Glutamatergic neuron (in vitro differentiated cells): ENCODE results near the gene HSPB7. TPM values are rescaled to one million over a fixed set of nuclear protein-coding genes. Genes with fewer than 3 reads are reported as not detected.

Experiments used
- DNase-seq: peaks from one replicate; pipeline ENCODE4 v3.0.0; 2022
- H3K27ac Mint-ChIP-seq: one replicate; pipeline ENCODE4 v1.8.0; 2020; ENCODE audit warnings: mild to moderate bottlenecking, mixed read lengths, inconsistent platforms; ENCODE audit not compliant: unreplicated experiment
- H3K27me3 Mint-ChIP-seq: one replicate; pipeline ENCODE4 v1.8.0; 2020; ENCODE audit warnings: mild to moderate bottlenecking, moderate library complexity, mixed read lengths, inconsistent platforms; ENCODE audit not compliant: unreplicated experiment
- H3K36me3 Mint-ChIP-seq: one replicate; pipeline ENCODE4 v1.8.0; 2020; ENCODE audit warnings: mild to moderate bottlenecking, mixed read lengths, inconsistent platforms; ENCODE audit not compliant: unreplicated experiment
- H3K4me1 Mint-ChIP-seq: one replicate; pipeline ENCODE4 v1.8.0; 2020; ENCODE audit warnings: mild to moderate bottlenecking, low read depth, mixed read lengths, inconsistent platforms; ENCODE audit not compliant: unreplicated experiment
- H3K4me3 Mint-ChIP-seq: one replicate; pipeline ENCODE4 v1.8.0; 2020; ENCODE audit warnings: mild to moderate bottlenecking, mixed read lengths, inconsistent platforms; ENCODE audit not compliant: unreplicated experiment
- H3K9me3 Mint-ChIP-seq: one replicate; pipeline ENCODE4 v1.8.0; 2020; ENCODE audit warnings: mild to moderate bottlenecking, moderate library complexity, mixed read lengths, inconsistent platforms; ENCODE audit not compliant: unreplicated experiment
- CTCF ChIP-seq: fragments of 200-600 bp; sonication (generic); IDR thresholded peaks from one replicate; pipeline ENCODE4 v1.5.0; 2021; ENCODE audit not compliant: partially characterized antibody, unreplicated experiment
- total RNA-seq: library from RNA; stranded (reverse); fragmentation: NEBNext Ultra II Directional; extraction: Animal tissue kit (Norgen Biotek cat#: 25700); gene quantifications from one replicate; pipeline ENCODE4 v1.2.1, GENCODE V29; 2021; ENCODE audit not compliant: unreplicated experiment

HSPB7 gene
- total RNA-seq, 1 donor from 2014 or later = not detected

- no peak overlapping the region for H3K4me3 Mint-ChIP-seq
- no peak for TF ChIP-seq CTCF
- H3K36me3 Mint-ChIP-seq = no peaks in the 10 kb centered on the region
- H3K4me1 Mint-ChIP-seq = no peaks in the 10 kb centered on the region
- no peak overlapping the region for H3K27ac Mint-ChIP-seq
- H3K9me3 Mint-ChIP-seq = peaks cover 2% of the 10 kb centered on the region
- peaks cover 3% of the 10 kb centered on the region for H3K27me3 Mint-ChIP-seq
- DNase-seq = no peak
Observed at GRCh38 chr1:15998929-15999328, 18.9 kb downstream of the HSPB7 start.

- no peak for TF ChIP-seq CTCF
- Mint-ChIP-seq H3K9me3 (peaks cover 2% of the 10 kb centered on the region), H3K4me1 (no peaks in the 10 kb centered on the region), H3K27ac (no peak overlapping the region), H3K4me3 (no peak overlapping the region), H3K36me3 (no peaks in the 10 kb centered on the region), H3K27me3 (peaks cover 3% of the 10 kb centered on the region)
- DNase-seq = no peak
Observed at GRCh38 chr1:15997637-15998280, 20.1 kb downstream of the HSPB7 start.

GRCh38 chr1:15997076-15997585 is 20.7 kb downstream of the HSPB7 start:
- Mint-ChIP-seq H3K27me3 (peaks cover 3% of the 10 kb centered on the region), H3K27ac (no peak overlapping the region)

GRCh38 chr1:15994590-15995351 is 23.1 kb downstream of the HSPB7 start:
- peak; percentile 78 for DNase-seq

More at GRCh38 chr1:15997076-15997585, 20.7 kb downstream of the HSPB7 start:
- H3K4me1 Mint-ChIP-seq = no peaks in the 10 kb centered on the region
- H3K36me3 Mint-ChIP-seq = no peaks in the 10 kb centered on the region
- no peak overlapping the region for H3K4me3 Mint-ChIP-seq
- no peak for TF ChIP-seq CTCF
- H3K9me3 Mint-ChIP-seq = peaks cover 2% of the 10 kb centered on the region
- no peak for DNase-seq

More at GRCh38 chr1:15994590-15995351, 23.1 kb downstream of the HSPB7 start:
- H3K4me1 Mint-ChIP-seq = no peaks in the 10 kb centered on the region
- H3K36me3 Mint-ChIP-seq = no peaks in the 10 kb centered on the region
- TF ChIP-seq CTCF = peak; percentile 82
- H3K27ac Mint-ChIP-seq = no peak overlapping the region
- no peak overlapping the region for H3K4me3 Mint-ChIP-seq
- H3K9me3 Mint-ChIP-seq = peaks cover 2% of the 10 kb centered on the region
- H3K27me3 Mint-ChIP-seq = peaks cover 2% of the 10 kb centered on the region
